Osteoblast (primary cell): ENCODE data around the gene TMEM179B. TPM values are rescaled to one million over a fixed set of nuclear protein-coding genes. Genes with fewer than 3 reads are reported as not detected.
A peak's percentile ranks its signal among the peaks of the same experiment; 100 is the strongest.

Source experiments
- DNase-seq: peaks from one replicate; pipeline ENCODE4 v3.0.0; 2011; ENCODE audit warnings: low spot score, mixed read lengths; ENCODE audit not compliant: insufficient read length; ENCODE audit errors: missing footprints
- H2AFZ ChIP-seq: 2 replicates; pipeline ENCODE4 v1.6.0; 2011; ENCODE audit warnings: mild to moderate bottlenecking, low read length
- H3K27ac ChIP-seq: 2 replicates; pipeline ENCODE4 v1.5.1; 2011; ENCODE audit warnings: mild to moderate bottlenecking, low read depth, low read length, moderate library complexity
- H3K27me3 ChIP-seq: 2 replicates; pipeline ENCODE4 v1.6.0; 2012; ENCODE audit warnings: mild to moderate bottlenecking, control low read depth, inconsistent platforms, low read length, moderate library complexity; ENCODE audit not compliant: insufficient read depth
- H3K36me3 ChIP-seq: 2 replicates; pipeline ENCODE4 v1.5.1; 2011; ENCODE audit warnings: mild to moderate bottlenecking, low read length, control low read depth, moderate library complexity; ENCODE audit not compliant: insufficient read depth
- H3K4me1 ChIP-seq: 2 replicates; pipeline ENCODE4 v1.5.1; 2011; ENCODE audit warnings: mild to moderate bottlenecking, low read length, control low read depth, moderate library complexity; ENCODE audit not compliant: insufficient read depth
- H3K4me2 ChIP-seq: 2 replicates; pipeline ENCODE4 v1.6.0; 2011; ENCODE audit warnings: mild to moderate bottlenecking, low read length; ENCODE audit not compliant: insufficient read depth
- H3K4me3 ChIP-seq: fragments of 200-600 bp; sonication (generic); 3 replicates; pipeline ENCODE4 v1.5.1; 2012; ENCODE audit warnings: mild to moderate bottlenecking, low read length, inconsistent platforms; ENCODE audit not compliant: insufficient read depth
- H3K79me2 ChIP-seq: 2 replicates; pipeline ENCODE4 v1.6.0; 2012; ENCODE audit warnings: mild to moderate bottlenecking, low read length, control low read depth, inconsistent platforms; ENCODE audit not compliant: insufficient read depth
- H3K9me3 ChIP-seq: 2 replicates; pipeline ENCODE4 v1.5.1; 2011; ENCODE audit warnings: low read depth, low read length, control low read depth
- H4K20me1 ChIP-seq: 2 replicates; pipeline ENCODE4 v1.6.0; 2012; ENCODE audit warnings: mild to moderate bottlenecking, low read length, control low read depth; ENCODE audit not compliant: insufficient read depth
- CTCF ChIP-seq: IDR thresholded peaks from 2 replicates; pipeline ENCODE4 v1.5.1; 2011; ENCODE audit warnings: mild to moderate bottlenecking, low read depth, low read length, moderate library complexity; ENCODE audit errors: extremely low read depth
- total RNA-seq: library from RNA; depleted of rRNA; stranded (reverse); fragments of >200 nt; gene quantifications from 2 replicates; pipeline ENCODE4 v1.2.3, GENCODE V29; 2012

TMEM179B gene
- total RNA-seq, 1 donor = 51.4 TPM

GRCh38 chr11:62830904-62831519 lies 43.8 kb downstream of the TMEM179B start:
- Histone ChIP-seq H2AFZ (peak overlapping the region; percentile 70), H3K9me3 (no peaks in the 10 kb centered on the region), H3K27me3 (no peaks in the 10 kb centered on the region), H3K36me3 (peaks cover 57% of the 10 kb centered on the region), H4K20me1 (peaks cover 28% of the 10 kb centered on the region), H3K79me2 (peaks cover 81% of the 10 kb centered on the region), H3K4me3 (peak overlapping the region; percentile 99), H3K4me1 (peaks cover 14% of the 10 kb centered on the region), H3K27ac (peak overlapping the region; percentile 97), H3K4me2 (peak overlapping the region; percentile 97)
- TF ChIP-seq CTCF = no peak
- peak; percentile 29 for DNase-seq

DNA sequence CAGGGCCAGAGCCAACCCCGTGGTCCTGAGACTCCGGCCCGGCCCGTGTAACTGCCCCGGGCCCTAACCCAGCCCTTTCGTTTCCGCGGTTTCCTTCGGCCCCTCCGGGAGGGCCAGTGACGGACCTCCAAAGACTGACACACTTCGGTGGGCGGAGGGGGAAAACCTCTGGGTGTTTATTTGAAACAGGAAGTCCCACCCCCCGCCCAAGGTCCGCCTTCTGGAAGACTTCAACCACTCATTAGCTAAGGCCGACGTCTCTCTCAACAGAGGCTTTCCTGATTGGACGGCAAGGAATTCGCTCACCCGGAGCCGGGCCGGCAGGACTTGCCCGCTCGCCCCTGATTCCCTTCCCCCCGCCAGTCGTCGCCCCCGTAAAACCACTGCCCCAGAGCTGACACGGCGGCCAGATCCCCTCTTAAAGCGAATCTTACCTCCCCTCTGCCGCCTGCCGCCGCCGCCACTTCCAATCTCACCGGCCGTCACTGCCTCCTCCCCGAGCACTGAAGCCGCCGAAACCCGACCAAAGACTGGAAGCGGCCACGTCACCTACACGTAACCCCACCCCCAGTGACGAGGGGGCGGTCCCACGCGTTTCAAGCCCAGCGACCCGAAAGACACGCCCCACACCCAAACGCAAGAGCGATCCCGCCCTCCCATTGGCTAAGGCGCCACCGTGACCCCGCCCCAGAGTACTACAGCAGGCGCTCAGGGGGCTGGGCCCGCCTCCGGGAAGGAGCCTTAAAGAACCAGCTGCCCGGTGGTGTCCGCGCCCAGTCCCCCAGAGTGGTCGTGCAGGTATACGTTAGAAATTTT lies 44.5 kb downstream of the TMEM179B start, which contains the start of gene STX5:
STX5 (minus strand) TSS at position 532 of the 816 bp plus-strand sequence. CDS start 808 bp downstream, outside the sequence.
- Histone ChIP-seq H3K36me3 (peaks cover 53% of the 10 kb centered on the region), H3K79me2 (peaks cover 87% of the 10 kb centered on the region), H3K9me3 (no peaks in the 10 kb centered on the region), H3K27ac (peak within 1 kb of the TSS; percentile 97), H3K4me3 (peak within 1 kb of the TSS; percentile 99), H3K27me3 (no peaks in the 10 kb centered on the region), H2AFZ (peak within 1 kb of the TSS; percentile 82), H3K4me2 (peak within 1 kb of the TSS; percentile 97), H4K20me1 (peaks cover 28% of the 10 kb centered on the region), H3K4me1 (peaks cover 14% of the 10 kb centered on the region)
- no peak for TF ChIP-seq CTCF
- DNase-seq = peak; percentile 98

GRCh38 chr11:62832336-62833234 lies 45.4 kb downstream of the TMEM179B start, which contains the start of gene TEX54:
Gene TEX54 (minus strand): TSS chr11:62832841.
- no peak for TF ChIP-seq CTCF
- peaks cover 14% of the 10 kb centered on the region for H3K4me1 ChIP-seq
- H3K27ac ChIP-seq = peak within 1 kb of the TSS; percentile 97
- peaks cover 28% of the 10 kb centered on the region for H4K20me1 ChIP-seq
- H2AFZ ChIP-seq = peak within 1 kb of the TSS; percentile 82
- no peaks in the 10 kb centered on the region for H3K27me3 ChIP-seq
- no peaks in the 10 kb centered on the region for H3K9me3 ChIP-seq
- peak within 1 kb of the TSS; percentile 97 for H3K4me2 ChIP-seq
- H3K79me2 ChIP-seq = peaks cover 82% of the 10 kb centered on the region
- H3K36me3 ChIP-seq = peaks cover 46% of the 10 kb centered on the region
- peak within 1 kb of the TSS; percentile 99 for H3K4me3 ChIP-seq
- DNase-seq = peak; percentile 89
